GM12878 (cell line): Measurements from ENCODE around the gene KPNA4. TPM values are rescaled to one million over a fixed set of nuclear protein-coding genes. Genes with fewer than 3 reads are reported as not detected.

Experiments
- ATAC-seq: fragments of 200-7000 bp; cut with Tn5 transposase; 3 replicates; pipeline ENCODE4 v1.9.1; 2020; ENCODE audit warnings: mild to moderate bottlenecking, moderate library complexity
- BruUV-seq: library from RNA; stranded (reverse); fragments of 400-500 nt; replicated peaks from 2 replicates; lab custom pipeline; 2021; lab: Mats Ljungman, UMichigan
- CTCF ChIA-PET: fragments of 300-600 bp; sonication (Branson Sonifier 250); formaldehyde crosslinking; extraction: SDS; loops from one replicate; lab custom pipeline; 2021; ENCODE audit warnings: inconsistent platforms; lab: Yijun Ruan, JAX
- POLR2A ChIA-PET: fragments of 350-600 bp; formaldehyde crosslinking; extraction: SDS; loops from one replicate; lab custom pipeline; 2021; ENCODE audit warnings: inconsistent platforms; lab: Charles Lee
- RAD21 ChIA-PET: fragments of 300-600 bp; sonication (Branson Sonifier 250); formaldehyde crosslinking; loops from one replicate; lab custom pipeline; 2023; ENCODE audit warnings: antibody characterized with exemption; ENCODE audit not compliant: unreplicated experiment; lab: Charles Lee
- SMC1A ChIA-PET: fragments of 300-600 bp; sonication (Branson Sonifier 250); formaldehyde crosslinking; loops from one replicate; lab custom pipeline; 2023; ENCODE audit not compliant: unreplicated experiment, uncharacterized antibody; lab: Charles Lee
- DNase-seq: peaks from one replicate; pipeline ENCODE4 v3.0.0-alpha.2; 2011; ENCODE audit warnings: low read depth, low spot score
- FAIRE-seq: peaks from 3 replicates; lab custom pipeline; 2011; peaks lifted over from hg19 to GRCh38; lab: Jason Lieb, UNC
- H2AFZ ChIP-seq: 2 replicates; pipeline ENCODE4 v1.6.0; 2011; ENCODE audit warnings: low read depth, low read length, control low read depth; ENCODE audit not compliant: control insufficient read depth
- H3K27ac ChIP-seq: 2 replicates; pipeline ENCODE4 v1.5.1; 2011; ENCODE audit warnings: control low read depth; ENCODE audit not compliant: control insufficient read depth, insufficient read depth
- H3K27me3 ChIP-seq, 2 experiments: replicated peaks in 1 of 2; 2 replicates each; pipeline versions ENCODE4 v1.6.0 to v1.6.1; 2011; ENCODE audit warnings: low read length in 1 of 2; ENCODE audit not compliant: control insufficient read depth in 2 of 2, insufficient read depth in 2 of 2
- H3K36me3 ChIP-seq, 2 experiments: 2 replicates each; pipeline ENCODE4 v1.5.1; 2011; ENCODE audit warnings: low read length in 1 of 2; ENCODE audit not compliant: control insufficient read depth in 2 of 2, insufficient read depth in 2 of 2
- H3K4me1 ChIP-seq: 2 replicates; pipeline ENCODE4 v1.6.1; 2011; ENCODE audit warnings: mild to moderate bottlenecking, low read length, moderate library complexity, mixed read lengths; ENCODE audit not compliant: control insufficient read depth, insufficient read depth
- H3K4me2 ChIP-seq: 2 replicates; pipeline ENCODE4 v1.6.0; 2011; ENCODE audit warnings: control low read depth; ENCODE audit not compliant: control insufficient read depth, insufficient read depth
- H3K4me3 ChIP-seq: fragments of 200-600 bp; sonication (generic); 2 replicates; pipeline ENCODE4 v1.5.1; 2016
- H3K79me2 ChIP-seq: 2 replicates; pipeline ENCODE4 v1.6.0; 2011; ENCODE audit warnings: low read length; ENCODE audit not compliant: control insufficient read depth, insufficient read depth
- H3K9ac ChIP-seq: 2 replicates; pipeline ENCODE4 v1.8.0; 2011; ENCODE audit warnings: low read length, control low read depth, mixed read lengths; ENCODE audit not compliant: control insufficient read depth, insufficient read depth
- H3K9me3 ChIP-seq: replicated peaks from 3 replicates; pipeline ENCODE4 v1.5.1; 2011; ENCODE audit warnings: mild to moderate bottlenecking, low read length; ENCODE audit not compliant: control insufficient read depth, insufficient read depth
- H4K20me1 ChIP-seq: 2 replicates; pipeline ENCODE4 v1.6.0; 2011; ENCODE audit not compliant: control insufficient read depth, insufficient read depth
- ATF7 ChIP-seq: fragments of 450-650 bp; IDR thresholded peaks from 2 replicates; pipeline ENCODE4 v1.6.1; 2016; ENCODE audit warnings: low read depth, mild to moderate bottlenecking
- BHLHE40 ChIP-seq, 2 experiments: fragments of 450-650 bp in 1 of 2; IDR thresholded peaks; 2 replicates each; pipeline ENCODE4 v1.6.1; 2011 to 2017; ENCODE audit warnings: low read depth in 2 of 2, borderline replicate concordance in 1 of 2, improper control_type of control experiment in 1 of 2, low read length in 1 of 2, mild to moderate bottlenecking in 1 of 2
- BMI1 ChIP-seq: fragments of 450-650 bp; IDR thresholded peaks from 2 replicates; pipeline ENCODE4 v1.6.1; 2016; ENCODE audit warnings: mild to moderate bottlenecking, moderate library complexity, borderline replicate concordance
- CREB1 ChIP-seq: IDR thresholded peaks from 2 replicates; pipeline ENCODE4 v1.6.1; 2012; ENCODE audit warnings: low read depth, mild to moderate bottlenecking, inconsistent platforms
- FOS ChIP-seq: IDR thresholded peaks from 3 replicates; pipeline ENCODE4 v1.6.1; 2011; ENCODE audit warnings: borderline replicate concordance; ENCODE audit not compliant: insufficient read length; ENCODE audit errors: extremely low read depth
- GABPA ChIP-seq: IDR thresholded peaks from 2 replicates; pipeline ENCODE4 v1.6.1; 2014; ENCODE audit warnings: antibody characterized with exemption, low read depth, mild to moderate bottlenecking, inconsistent platforms
- KLF5 ChIP-seq: fragments of 450-650 bp; IDR thresholded peaks from 2 replicates; pipeline ENCODE4 v1.6.1; 2014; ENCODE audit warnings: mild to moderate bottlenecking; ENCODE audit not compliant: partially characterized antibody
- POLR2AphosphoS5 ChIP-seq: IDR thresholded peaks from 2 replicates; pipeline ENCODE4 v1.6.1; 2011; ENCODE audit warnings: mild to moderate bottlenecking, low read length, inconsistent platforms
- ZNF207 ChIP-seq: fragments of 450-650 bp; IDR thresholded peaks from 2 replicates; pipeline ENCODE4 v1.6.1; 2014; ENCODE audit warnings: antibody characterized with exemption, mild to moderate bottlenecking, borderline replicate concordance
- in situ Hi-C: fragments of 300-500 bp; cut with MboI; formaldehyde crosslinking; loops from 9 replicates; pipeline ENCODE4 v1.14.3; 2018; ENCODE audit warnings: mixed read lengths
- intact Hi-C: fragments of 100-400 bp; cut with micrococcal nuclease; formaldehyde crosslinking; loops from one replicate; pipeline ENCODE4 v1.14.2; 2022; ENCODE audit not compliant: unreplicated experiment
- polyA plus RNA-seq, 11 experiments: library from polyadenylated mRNA; depleted of rRNA in 4 of 11; unstranded in 6 of 11; stranded (reverse) in 5 of 11; fragments of >200 nt; fragmentation: Nextera tagmentation in 4 of 11; fragmentation: Illumina TruSeq in 1 of 11; extraction: Ambion mirVana in 4 of 11; extraction: Trizol in 1 of 11; gene quantifications; 1 replicate in 1 of 11; 2 replicates in 10 of 11; pipeline versions ENCODE4 v1.2.1 to v1.2.3, GENCODE V29; 2011 to 2016; ENCODE audit warnings: inconsistent platforms in 2 of 11, missing spikeins in 2 of 11, low read depth in 1 of 11
- total RNA-seq, 4 experiments: library from RNA; depleted of rRNA in 3 of 4; stranded (reverse); fragments of >200 nt in 3 of 4; fragmentation: Illumina TruSeq in 1 of 4; extraction: Trizol in 1 of 4; gene quantifications; 2 replicates each; pipeline versions ENCODE4 v1.2.1 to v1.2.3, GENCODE V29; 2013 to 2021
- TF ChIP-seq, protein P1 (sequence below), 3 experiments: IDR thresholded peaks in 2 of 3; conservative IDR thresholded peaks in 1 of 3; 2 replicates each; pipeline ENCODE4 v1.5.1; 2011; ENCODE audit warnings: low read depth in 3 of 3, low read length in 3 of 3, mild to moderate bottlenecking in 3 of 3, control low read depth in 2 of 3, moderate library complexity in 2 of 3, inconsistent platforms in 1 of 3, mixed read lengths in 1 of 3; ENCODE audit not compliant: control insufficient read depth in 2 of 3, insufficient read depth in 1 of 3; ENCODE audit errors: extremely low read depth in 1 of 3
- TF ChIP-seq, protein P2 (sequence below): IDR thresholded peaks from 2 replicates; pipeline ENCODE4 v1.6.1; 2012; ENCODE audit warnings: improper control_type of control experiment, low read depth, low read length; ENCODE audit not compliant: insufficient replicate concordance

The KPNA4 gene
- total and polyA plus RNA-seq, 10 of the 15 experiments (the other 5 are each of a cell fraction or from before 2014, with no cell fraction given): 9.9 to 40.6 (median 18.1) TPM

DNA sequence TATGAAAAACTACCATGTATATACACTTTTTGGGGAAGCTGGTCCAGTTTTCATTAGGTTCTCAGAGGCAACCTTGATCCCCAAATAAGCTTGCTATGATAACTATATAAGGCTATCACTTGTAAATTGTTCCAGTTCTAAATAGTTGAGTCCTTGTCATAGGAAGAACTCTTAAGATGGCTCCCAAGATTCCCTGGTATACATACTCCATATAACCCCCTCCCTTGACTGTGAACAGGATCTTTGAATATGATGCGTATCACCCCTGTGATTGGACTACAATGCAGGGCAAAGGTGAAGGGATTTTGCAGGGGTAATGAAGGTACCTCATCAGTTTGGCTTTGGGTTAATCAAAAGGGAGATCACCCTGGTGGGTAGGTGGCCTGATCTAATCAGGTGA lies 67.2 kb downstream of the KPNA4 start (continued):
- TF ChIP-seq, protein P1, sequence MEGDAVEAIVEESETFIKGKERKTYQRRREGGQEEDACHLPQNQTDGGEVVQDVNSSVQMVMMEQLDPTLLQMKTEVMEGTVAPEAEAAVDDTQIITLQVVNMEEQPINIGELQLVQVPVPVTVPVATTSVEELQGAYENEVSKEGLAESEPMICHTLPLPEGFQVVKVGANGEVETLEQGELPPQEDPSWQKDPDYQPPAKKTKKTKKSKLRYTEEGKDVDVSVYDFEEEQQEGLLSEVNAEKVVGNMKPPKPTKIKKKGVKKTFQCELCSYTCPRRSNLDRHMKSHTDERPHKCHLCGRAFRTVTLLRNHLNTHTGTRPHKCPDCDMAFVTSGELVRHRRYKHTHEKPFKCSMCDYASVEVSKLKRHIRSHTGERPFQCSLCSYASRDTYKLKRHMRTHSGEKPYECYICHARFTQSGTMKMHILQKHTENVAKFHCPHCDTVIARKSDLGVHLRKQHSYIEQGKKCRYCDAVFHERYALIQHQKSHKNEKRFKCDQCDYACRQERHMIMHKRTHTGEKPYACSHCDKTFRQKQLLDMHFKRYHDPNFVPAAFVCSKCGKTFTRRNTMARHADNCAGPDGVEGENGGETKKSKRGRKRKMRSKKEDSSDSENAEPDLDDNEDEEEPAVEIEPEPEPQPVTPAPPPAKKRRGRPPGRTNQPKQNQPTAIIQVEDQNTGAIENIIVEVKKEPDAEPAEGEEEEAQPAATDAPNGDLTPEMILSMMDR (IDR thresholded peaks at IDR 0.05 in 2 of 3, conservative IDR thresholded peaks at IDR 0.05 in 1 of 3; ENCODE audit: control insufficient read depth in 2 of 3, extremely low read depth in 1 of 3, insufficient read depth in 1 of 3, low read depth in 3 of 3, low read length in 3 of 3): no peak

DNA sequence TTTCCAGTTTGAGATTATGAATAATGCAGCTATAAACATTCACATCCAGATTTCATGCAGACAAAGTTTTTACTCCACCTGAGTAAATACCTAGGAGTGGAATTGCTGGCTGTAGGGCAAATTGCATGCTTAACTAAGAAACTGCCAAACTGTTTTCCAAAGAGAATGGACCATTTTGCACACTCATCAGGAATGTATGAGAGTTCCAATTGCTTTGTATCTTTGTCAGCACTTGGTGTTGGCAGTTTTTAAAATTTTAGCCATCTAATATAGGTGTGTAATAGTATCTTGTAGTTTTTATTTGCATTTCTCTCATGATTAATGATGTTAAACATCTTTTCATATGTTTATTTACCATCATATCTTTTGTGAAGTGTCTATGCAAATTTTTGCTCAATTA lies 75.2 kb downstream of the KPNA4 start:
- FAIRE-seq: no peak
- Histone ChIP-seq H2AFZ (no peak overlapping the region), H3K9me3 (no peaks in the 10 kb centered on the region), H3K27me3 (no peaks in the 10 kb centered on the region), H3K79me2 (no peaks in the 10 kb centered on the region), H4K20me1 (no peaks in the 10 kb centered on the region), H3K27ac (no peak overlapping the region), H3K4me3 (no peak overlapping the region)
- no peak for ATAC-seq
- ChIA-PET RAD21 (no interaction called here), SMC1A (no interaction called here)
- in situ Hi-C loops: no loop called here
- no peak for DNase-seq
- TF ChIP-seq FOS (no peak), GABPA (no peak), BMI1 (no peak), POLR2AphosphoS5 (no peak), ZNF207 (no peak), ATF7 (no peak), KLF5 (no peak), BHLHE40 (IDR thresholded peaks at IDR 0.05; ENCODE audit: borderline replicate concordance in 1 of 2, low read depth in 2 of 2, low read length in 1 of 2) (no peak), CREB1 (no peak)
- TF ChIP-seq, protein P2, sequence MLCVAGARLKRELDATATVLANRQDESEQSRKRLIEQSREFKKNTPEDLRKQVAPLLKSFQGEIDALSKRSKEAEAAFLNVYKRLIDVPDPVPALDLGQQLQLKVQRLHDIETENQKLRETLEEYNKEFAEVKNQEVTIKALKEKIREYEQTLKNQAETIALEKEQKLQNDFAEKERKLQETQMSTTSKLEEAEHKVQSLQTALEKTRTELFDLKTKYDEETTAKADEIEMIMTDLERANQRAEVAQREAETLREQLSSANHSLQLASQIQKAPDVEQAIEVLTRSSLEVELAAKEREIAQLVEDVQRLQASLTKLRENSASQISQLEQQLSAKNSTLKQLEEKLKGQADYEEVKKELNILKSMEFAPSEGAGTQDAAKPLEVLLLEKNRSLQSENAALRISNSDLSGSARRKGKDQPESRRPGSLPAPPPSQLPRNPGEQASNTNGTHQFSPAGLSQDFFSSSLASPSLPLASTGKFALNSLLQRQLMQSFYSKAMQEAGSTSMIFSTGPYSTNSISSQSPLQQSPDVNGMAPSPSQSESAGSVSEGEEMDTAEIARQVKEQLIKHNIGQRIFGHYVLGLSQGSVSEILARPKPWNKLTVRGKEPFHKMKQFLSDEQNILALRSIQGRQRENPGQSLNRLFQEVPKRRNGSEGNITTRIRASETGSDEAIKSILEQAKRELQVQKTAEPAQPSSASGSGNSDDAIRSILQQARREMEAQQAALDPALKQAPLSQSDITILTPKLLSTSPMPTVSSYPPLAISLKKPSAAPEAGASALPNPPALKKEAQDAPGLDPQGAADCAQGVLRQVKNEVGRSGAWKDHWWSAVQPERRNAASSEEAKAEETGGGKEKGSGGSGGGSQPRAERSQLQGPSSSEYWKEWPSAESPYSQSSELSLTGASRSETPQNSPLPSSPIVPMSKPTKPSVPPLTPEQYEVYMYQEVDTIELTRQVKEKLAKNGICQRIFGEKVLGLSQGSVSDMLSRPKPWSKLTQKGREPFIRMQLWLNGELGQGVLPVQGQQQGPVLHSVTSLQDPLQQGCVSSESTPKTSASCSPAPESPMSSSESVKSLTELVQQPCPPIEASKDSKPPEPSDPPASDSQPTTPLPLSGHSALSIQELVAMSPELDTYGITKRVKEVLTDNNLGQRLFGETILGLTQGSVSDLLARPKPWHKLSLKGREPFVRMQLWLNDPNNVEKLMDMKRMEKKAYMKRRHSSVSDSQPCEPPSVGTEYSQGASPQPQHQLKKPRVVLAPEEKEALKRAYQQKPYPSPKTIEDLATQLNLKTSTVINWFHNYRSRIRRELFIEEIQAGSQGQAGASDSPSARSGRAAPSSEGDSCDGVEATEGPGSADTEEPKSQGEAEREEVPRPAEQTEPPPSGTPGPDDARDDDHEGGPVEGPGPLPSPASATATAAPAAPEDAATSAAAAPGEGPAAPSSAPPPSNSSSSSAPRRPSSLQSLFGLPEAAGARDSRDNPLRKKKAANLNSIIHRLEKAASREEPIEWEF: no peak
- TF ChIP-seq, all 136 proteins: peak for 0
- ChIA-PET POLR2A (no interaction called here), CTCF (no interaction called here)
- Histone ChIP-seq H3K36me3 (no peaks in the 10 kb centered on the region), H3K9ac (no peak overlapping the region), H3K4me2 (no peak overlapping the region), H3K4me1 (peaks cover 3% of the 10 kb centered on the region; the same call in 1 of the 2 replicates)
- BruUV-seq: no TSS peak
- intact Hi-C loops: no loop called here
